CD8-positive, alpha-beta memory T cell (primary cell): Measurements from ENCODE around the gene MNX1. TPM values are rescaled to one million over a fixed set of nuclear protein-coding genes. Genes with fewer than 3 reads are reported as not detected.
A peak's percentile ranks its signal among the peaks of the same experiment; 100 is the strongest.

ENCODE experiments used
- CTCF ChIA-PET: fragments of 350-600 bp; sonication (Branson Sonifier 250); formaldehyde crosslinking; loops from one replicate; lab custom pipeline; 2021; ENCODE audit warnings: antibody characterized with exemption; lab: Charles Lee
- POLR2A ChIA-PET: fragments of 350-600 bp; sonication (Branson Sonifier 250); formaldehyde crosslinking; loops from one replicate; lab custom pipeline; 2021; ENCODE audit warnings: antibody characterized with exemption; lab: Charles Lee
- DNase-seq, 5 donors: peaks; one replicate each; pipeline versions ENCODE4 v3.0.0 to v3.0.0-alpha.2; 2020 to 2022; ENCODE audit warnings: mixed read lengths in 1 of 5
- H3K27ac ChIP-seq: one replicate; pipeline ENCODE4 v1.7.0; 2013; ENCODE audit warnings: low read depth, mild to moderate bottlenecking, low read length, moderate library complexity
- H3K27me3 ChIP-seq: 2 replicates; pipeline ENCODE4 v1.7.0; 2013; ENCODE audit warnings: low read length, mild to moderate bottlenecking; ENCODE audit not compliant: insufficient read depth, poor library complexity, severe bottlenecking
- H3K36me3 ChIP-seq: 2 replicates; pipeline ENCODE4 v1.7.0; 2013; ENCODE audit warnings: mild to moderate bottlenecking, low read length, moderate library complexity; ENCODE audit not compliant: insufficient read depth
- H3K4me1 ChIP-seq: 2 replicates; pipeline ENCODE4 v1.7.0; 2013; ENCODE audit warnings: mild to moderate bottlenecking, low read length, moderate library complexity; ENCODE audit not compliant: insufficient read depth
- H3K4me3 ChIP-seq: 2 replicates; pipeline ENCODE4 v1.7.0; 2013; ENCODE audit warnings: mild to moderate bottlenecking, low read length
- H3K9me3 ChIP-seq: 2 replicates; pipeline ENCODE4 v1.7.0; 2013; ENCODE audit warnings: mild to moderate bottlenecking, low read length
- H3K27ac Mint-ChIP-seq, 8 donors: one replicate each; pipeline ENCODE4 v1.8.0; 2020 to 2021; ENCODE audit warnings: mixed read lengths in 8 of 8, mild to moderate bottlenecking in 6 of 8, inconsistent platforms in 3 of 8, moderate library complexity in 3 of 8
- H3K27me3 Mint-ChIP-seq, 2 donors: one replicate each; pipeline ENCODE4 v1.8.0; 2020 to 2021; ENCODE audit warnings: mixed read lengths in 2 of 2, mild to moderate bottlenecking in 1 of 2, moderate library complexity in 1 of 2
- H3K36me3 Mint-ChIP-seq, 3 donors: one replicate each; pipeline ENCODE4 v1.8.0; 2020 to 2021; ENCODE audit warnings: mixed read lengths in 3 of 3, inconsistent platforms in 1 of 3, mild to moderate bottlenecking in 1 of 3
- H3K4me1 Mint-ChIP-seq, 3 donors: one replicate each; pipeline ENCODE4 v1.8.0; 2020 to 2021; ENCODE audit warnings: mixed read lengths in 3 of 3, inconsistent platforms in 1 of 3, mild to moderate bottlenecking in 1 of 3
- H3K4me3 Mint-ChIP-seq, 7 donors: one replicate each; pipeline ENCODE4 v1.8.0; 2020 to 2021; ENCODE audit warnings: mixed read lengths in 7 of 7, mild to moderate bottlenecking in 6 of 7, moderate library complexity in 4 of 7, inconsistent platforms in 2 of 7
- H3K9me3 Mint-ChIP-seq, 5 donors: one replicate each; pipeline ENCODE4 v1.8.0; 2020 to 2022; ENCODE audit warnings: mixed read lengths in 5 of 5, mild to moderate bottlenecking in 3 of 5, moderate library complexity in 2 of 5, inconsistent platforms in 1 of 5
- polyA plus RNA-seq: library from polyadenylated mRNA; unstranded; fragments of 300-500 nt; fragmentation: Illumina TruSeq; gene quantifications from one replicate; pipeline ENCODE4 v1.2.3, GENCODE V29; 2021
- total RNA-seq, 2 experiments: library from RNA; stranded (reverse); gene quantifications; one replicate each; pipeline ENCODE4 v1.2.3, GENCODE V29; 2021

MNX1 gene
- total and polyA plus RNA-seq, 3 experiments from 2014 or later: not detected

- Histone ChIP-seq H3K27me3 (peaks cover 12% of the 10 kb centered on the region), H3K36me3 (no peaks in the 10 kb centered on the region), H3K27ac (no peak overlapping the region), H3K4me3 (no peak overlapping the region), H3K9me3 (no peaks in the 10 kb centered on the region), H3K4me1 (no peaks in the 10 kb centered on the region)
- ChIA-PET CTCF (no interaction called here), POLR2A (no interaction called here)
- Mint-ChIP-seq H3K9me3 (peaks cover 0 to 4% (median 0%) of the 10 kb centered on the region in 5 donors), H3K36me3 (no peaks in the 10 kb centered on the region), H3K4me1 (no peaks in the 10 kb centered on the region), H3K4me3 (no peak overlapping the region), H3K27me3 (peaks cover 38 to 76% of the 10 kb centered on the region in 2 donors), H3K27ac (no peak overlapping the region)
- DNase-seq: no peak
These were observed 17.9 kb upstream of the MNX1 start for GRCh38 chr7:157028199-157028903.

DNA sequence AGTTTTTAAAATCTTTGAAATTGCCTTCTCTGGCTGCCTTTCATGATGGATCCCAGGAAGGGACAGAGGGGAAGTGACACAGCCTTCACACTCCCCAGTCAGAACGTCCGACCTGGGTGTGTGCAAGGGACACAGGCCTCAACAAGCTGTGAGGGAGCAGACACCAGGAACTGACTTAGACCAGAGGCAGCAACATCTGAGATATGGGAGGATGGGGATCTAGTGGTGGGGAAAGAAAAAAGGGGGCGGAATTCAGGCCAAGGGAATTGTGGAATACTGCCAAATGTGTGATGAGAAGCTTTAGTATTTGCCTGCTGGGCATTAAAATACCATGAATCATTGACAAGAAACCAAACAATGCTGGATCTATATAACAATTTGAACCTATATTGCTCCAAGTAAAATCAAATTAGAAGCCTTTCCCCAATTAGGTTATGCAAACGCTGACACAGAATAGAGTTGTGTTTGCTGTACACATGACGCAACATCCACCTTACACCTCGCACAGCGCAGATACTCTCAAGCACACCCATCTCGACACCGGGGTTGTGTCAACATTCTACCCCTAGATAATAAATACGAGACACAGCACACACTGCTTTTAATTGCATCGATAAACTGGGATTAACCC, 17.2 kb upstream of the MNX1 start:
- POLR2A ChIA-PET: no interaction called here
- Mint-ChIP-seq H3K36me3 (no peaks in the 10 kb centered on the region), H3K9me3 (peaks cover 0 to 5% (median 0%) of the 10 kb centered on the region in 5 donors), H3K27ac (no peak overlapping the region), H3K27me3 (peaks cover 39 to 79% of the 10 kb centered on the region in 2 donors), H3K4me3 (no peak overlapping the region), H3K4me1 (peaks cover 0 to 2% (median 0%) of the 10 kb centered on the region in 3 donors)
- CTCF ChIA-PET: no interaction called here
- H3K4me1 ChIP-seq: no peaks in the 10 kb centered on the region
- peaks cover 17% of the 10 kb centered on the region for H3K27me3 ChIP-seq
- H3K9me3 ChIP-seq: no peaks in the 10 kb centered on the region
- DNase-seq: no peak
- H3K27ac ChIP-seq: no peak overlapping the region
- no peak overlapping the region for H3K4me3 ChIP-seq
- H3K36me3 ChIP-seq: no peaks in the 10 kb centered on the region

DNA sequence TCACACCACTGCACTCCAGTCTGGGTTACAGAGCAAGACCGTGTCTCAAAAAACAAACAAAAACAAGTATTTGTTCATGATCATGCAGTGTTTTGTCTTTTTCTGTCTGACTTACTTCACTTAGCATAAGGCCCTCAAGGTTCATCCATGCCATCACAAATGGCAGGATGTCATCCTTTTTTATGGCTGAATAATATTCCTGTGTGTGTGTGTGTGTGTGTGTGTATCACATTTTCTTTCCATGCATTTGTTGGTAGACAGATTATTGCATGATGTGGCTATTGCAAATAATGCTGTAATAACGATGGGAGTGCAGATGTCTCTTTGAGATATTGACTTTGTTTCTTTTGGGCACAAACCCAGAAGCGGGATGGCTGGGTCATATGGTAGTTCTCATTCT, 14.3 kb upstream of the MNX1 start:
- Histone ChIP-seq H3K36me3 (no peaks in the 10 kb centered on the region), H3K4me1 (no peaks in the 10 kb centered on the region), H3K27ac (no peak overlapping the region), H3K9me3 (no peaks in the 10 kb centered on the region), H3K4me3 (no peak overlapping the region), H3K27me3 (peaks cover 38% of the 10 kb centered on the region)
- Mint-ChIP-seq H3K4me3 (no peak overlapping the region), H3K36me3 (no peaks in the 10 kb centered on the region), H3K9me3 (peaks cover 0 to 3% (median 0%) of the 10 kb centered on the region in 5 donors), H3K27ac (no peak overlapping the region), H3K4me1 (peaks cover 0 to 14% (median 5%) of the 10 kb centered on the region in 3 donors), H3K27me3 (peaks cover 52 to 81% of the 10 kb centered on the region in 2 donors)
- no peak for DNase-seq
- POLR2A ChIA-PET: interaction anchor here (0.6 kb wide), 1 partner anchor 110 kb away, joined by 12 read pairs; no protein-coding TSS in a partner anchor
- CTCF ChIA-PET: no interaction called here

GRCh38 chr7:157023589-157023905, 13.1 kb upstream of the MNX1 start:
- no peaks in the 10 kb centered on the region for H3K9me3 ChIP-seq
- Mint-ChIP-seq H3K27ac (no peak overlapping the region), H3K9me3 (peaks cover 0 to 3% (median 0%) of the 10 kb centered on the region in 5 donors), H3K36me3 (no peaks in the 10 kb centered on the region), H3K4me3 (no peak overlapping the region), H3K27me3 (peaks cover 58 to 80% of the 10 kb centered on the region in 2 donors), H3K4me1 (peaks cover 0 to 20% (median 7%) of the 10 kb centered on the region in 3 donors)
- no peaks in the 10 kb centered on the region for H3K36me3 ChIP-seq
- no peak overlapping the region for H3K4me3 ChIP-seq
- CTCF ChIA-PET: no interaction called here
- POLR2A ChIA-PET: no interaction called here
- no peaks in the 10 kb centered on the region for H3K4me1 ChIP-seq
- no peak for DNase-seq
- peaks cover 45% of the 10 kb centered on the region for H3K27me3 ChIP-seq
- H3K27ac ChIP-seq: no peak overlapping the region

DNA sequence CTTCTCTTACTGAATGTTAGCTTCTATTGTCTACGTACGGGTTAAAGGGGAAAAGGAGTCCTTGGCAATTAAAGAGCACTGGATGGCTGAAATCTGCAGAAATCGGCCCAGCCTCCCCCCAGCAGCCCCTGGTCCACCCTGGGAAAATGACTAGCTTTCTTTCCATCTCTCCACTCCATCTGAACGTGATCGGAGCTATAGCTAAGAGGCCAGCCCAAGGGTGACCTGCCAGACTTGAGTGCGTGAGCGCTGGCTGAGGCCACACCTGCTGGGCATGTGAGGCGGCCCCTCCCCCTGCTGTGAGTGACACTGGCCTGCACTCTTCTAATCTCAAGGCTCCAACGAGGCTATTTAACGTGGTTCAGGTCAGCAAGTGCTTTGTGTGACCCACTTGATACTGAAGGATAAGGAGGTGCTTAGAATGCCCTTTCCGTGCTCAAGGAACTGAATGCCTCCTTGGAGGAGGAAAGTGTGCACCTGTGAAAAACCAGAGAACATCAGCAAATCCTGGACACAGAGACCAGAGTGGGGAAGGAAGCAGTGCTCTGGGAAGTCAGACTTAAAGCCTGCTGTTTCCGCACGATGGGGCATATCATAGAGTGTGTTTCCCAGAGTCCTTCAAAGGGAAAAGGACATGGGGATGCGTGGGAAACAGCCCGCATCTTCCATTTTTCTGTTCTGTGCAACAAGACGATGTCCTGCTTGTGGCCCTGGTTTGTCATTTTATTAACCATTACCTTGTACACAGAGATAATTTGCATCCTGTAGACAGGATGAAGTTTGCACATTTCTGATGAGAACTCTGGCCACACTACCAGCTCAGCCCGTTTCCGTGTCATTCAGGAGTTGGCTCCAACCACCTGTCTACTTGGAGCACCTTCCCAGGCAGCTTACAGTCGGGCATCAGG, 12.5 kb upstream of the MNX1 start:
- ChIA-PET CTCF (no interaction called here), POLR2A (no interaction called here)
- H3K4me1 Mint-ChIP-seq: peaks cover 0 to 23% (median 7%) of the 10 kb centered on the region in 3 donors
- H3K27me3 Mint-ChIP-seq: peaks cover 60 to 79% of the 10 kb centered on the region in 2 donors
- Histone ChIP-seq H3K36me3 (no peaks in the 10 kb centered on the region), H3K27ac (no peak overlapping the region), H3K9me3 (no peaks in the 10 kb centered on the region), H3K4me3 (no peak overlapping the region), H3K4me1 (no peaks in the 10 kb centered on the region), H3K27me3 (peaks cover 49% of the 10 kb centered on the region)
- H3K9me3 Mint-ChIP-seq: peaks cover 0 to 3% (median 0%) of the 10 kb centered on the region in 5 donors
- no peak overlapping the region for H3K27ac Mint-ChIP-seq
- H3K4me3 Mint-ChIP-seq: peak overlapping the region in 2 of 7 donors; percentile 28 to 48
- no peaks in the 10 kb centered on the region for H3K36me3 Mint-ChIP-seq
- DNase-seq: no peak

DNA sequence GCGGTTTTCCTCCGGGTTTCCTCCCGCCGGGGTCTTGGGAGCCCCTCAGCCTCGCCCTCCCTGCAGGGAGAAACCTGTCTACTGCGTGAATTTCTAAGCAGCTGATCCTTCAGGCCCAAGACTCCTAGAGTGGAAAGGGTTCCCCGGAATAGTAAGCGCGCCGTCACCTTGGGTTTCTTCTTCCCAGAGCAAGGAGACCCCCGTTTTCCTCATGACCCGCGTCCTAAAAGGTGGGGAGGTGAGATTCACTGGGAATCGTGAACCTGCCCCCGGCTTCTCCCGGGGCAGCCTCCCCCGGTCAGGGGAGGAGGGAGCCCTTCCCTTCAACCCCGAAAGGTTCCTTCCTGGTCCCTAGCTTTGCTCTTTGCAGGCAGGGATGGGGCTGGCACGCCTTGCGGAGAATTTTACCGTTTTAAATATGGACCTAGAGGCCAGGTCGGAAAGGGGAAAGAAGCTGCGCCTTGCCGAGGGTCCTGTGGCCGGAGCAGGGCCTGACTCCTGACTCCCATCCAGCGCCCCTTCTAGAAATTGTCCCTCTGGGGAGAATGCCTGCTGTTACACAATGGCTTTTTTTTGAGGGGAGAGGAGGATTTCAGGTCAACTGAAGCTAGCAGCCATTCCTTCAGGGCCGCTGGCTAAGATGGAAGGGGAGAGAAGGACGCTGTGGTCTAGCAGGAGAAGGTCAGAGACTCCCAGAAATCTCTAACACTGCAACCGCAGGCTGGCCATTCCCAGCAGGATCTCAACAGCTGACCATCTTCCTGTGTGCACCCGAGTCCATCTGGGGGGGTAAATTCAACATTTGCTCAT, 11.6 kb upstream of the MNX1 start:
- H3K4me3 Mint-ChIP-seq: peak overlapping the region in 1 of 7 donors; percentile 48
- ChIA-PET CTCF (no interaction called here), POLR2A (no interaction called here)
- H3K4me3 ChIP-seq: no peak overlapping the region
- no peaks in the 10 kb centered on the region for H3K36me3 ChIP-seq
- H3K4me1 ChIP-seq: no peaks in the 10 kb centered on the region
- peaks cover 65 to 77% of the 10 kb centered on the region in 2 donors for H3K27me3 Mint-ChIP-seq
- H3K27ac ChIP-seq: no peak overlapping the region
- H3K9me3 Mint-ChIP-seq: peaks cover 0 to 3% (median 0%) of the 10 kb centered on the region in 5 donors
- H3K36me3 Mint-ChIP-seq: no peaks in the 10 kb centered on the region
- no peak overlapping the region for H3K27ac Mint-ChIP-seq
- no peak for DNase-seq
- no peaks in the 10 kb centered on the region for H3K9me3 ChIP-seq
- H3K4me1 Mint-ChIP-seq: peaks cover 0 to 23% (median 7%) of the 10 kb centered on the region in 3 donors
- H3K27me3 ChIP-seq: peaks cover 51% of the 10 kb centered on the region

DNA sequence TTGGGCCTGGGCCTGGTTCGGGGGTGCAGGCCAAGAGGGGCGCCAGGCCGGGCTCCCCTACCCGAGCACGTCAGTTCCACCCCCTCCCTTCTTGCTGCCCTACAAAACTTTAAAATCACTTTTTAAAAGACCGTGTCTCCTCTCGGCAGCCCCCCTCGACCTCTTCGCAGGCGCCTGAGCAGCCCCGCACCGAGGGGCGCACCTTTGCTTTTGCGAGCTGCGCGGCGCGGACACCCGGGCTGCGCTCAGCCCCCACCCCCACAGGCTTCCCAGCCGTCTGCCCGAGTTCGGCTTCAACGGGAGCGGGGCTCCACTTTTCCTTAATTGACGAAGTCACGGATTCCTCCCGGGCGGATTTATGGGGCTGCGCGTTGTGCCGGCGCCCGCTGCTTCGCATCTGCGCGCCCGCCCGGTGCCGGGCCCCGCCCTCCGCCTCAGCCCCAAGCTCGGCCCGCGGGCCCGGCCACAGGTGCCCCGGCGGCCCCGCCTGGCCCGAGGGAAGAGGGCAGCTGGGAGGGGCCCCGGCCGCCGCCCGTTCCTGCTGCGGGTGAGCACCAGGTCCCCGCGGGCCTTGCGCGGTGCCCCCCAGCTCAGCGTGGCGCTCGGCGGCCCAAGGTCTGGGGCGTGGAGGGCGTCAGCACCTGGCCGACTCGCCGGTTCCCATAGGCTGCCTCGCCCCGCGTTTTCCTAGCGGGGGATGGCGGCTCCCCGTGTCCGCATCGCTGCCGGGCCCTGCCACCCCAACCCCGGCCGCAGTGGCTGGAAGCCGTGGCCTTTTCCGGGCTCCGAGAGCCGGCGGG, 10.8 kb upstream of the MNX1 start:
- Mint-ChIP-seq H3K27ac (no peak overlapping the region), H3K4me3 (no peak overlapping the region), H3K27me3 (peaks cover 66 to 77% of the 10 kb centered on the region in 2 donors), H3K9me3 (peaks cover 0 to 3% (median 0%) of the 10 kb centered on the region in 5 donors), H3K4me1 (peaks cover 2 to 26% (median 9%) of the 10 kb centered on the region in 3 donors), H3K36me3 (no peaks in the 10 kb centered on the region)
- Histone ChIP-seq H3K27ac (no peak overlapping the region), H3K4me1 (no peaks in the 10 kb centered on the region), H3K4me3 (no peak overlapping the region), H3K27me3 (peaks cover 57% of the 10 kb centered on the region), H3K36me3 (no peaks in the 10 kb centered on the region), H3K9me3 (no peaks in the 10 kb centered on the region)
- CTCF ChIA-PET: no interaction called here
- POLR2A ChIA-PET: no interaction called here
- DNase-seq: no peak
